Activated naive CD4-positive, alpha-beta T cell treated with Interleukin-2 at 50 U/mL for 16 hours (primary cell): ENCODE measurements around the gene MKS1.

Experiments
- DNase-seq: peaks from one replicate; pipeline ENCODE4 v3.0.0-alpha.2; 2020

Gene MKS1

GRCh38 chr17:58244963-58245362 lies 25.9 kb upstream of the MKS1 start:
- DNase-seq = no peak

- no peak for DNase-seq
These were observed 23.2 kb upstream of the MKS1 start for GRCh38 chr17:58242171-58242784.

- DNase-seq = no peak
These were observed 20.9 kb upstream of the MKS1 start for GRCh38 chr17:58239987-58240386.

- DNase-seq = no peak
These were observed 19.1 kb upstream of the MKS1 start, which contains the start of gene LPO for GRCh38 chr17:58238147-58238634. Gene LPO (plus strand): TSS chr17:58238584. CDS start chr17:58242980, 4,396 bp downstream.

GRCh38 chr17:58236394-58236793 lies 17.3 kb upstream of the MKS1 start:
- no peak for DNase-seq

GRCh38 chr17:58235821-58236220 lies 16.8 kb upstream of the MKS1 start:
- no peak for DNase-seq

- DNase-seq = no peak
These were observed 15.5 kb upstream of the MKS1 start for GRCh38 chr17:58234512-58234911.

GRCh38 chr17:58233543-58233942 lies 14.5 kb upstream of the MKS1 start:
- DNase-seq = no peak

GRCh38 chr17:58232707-58233156 lies 13.7 kb upstream of the MKS1 start:
- no peak for DNase-seq

- DNase-seq = no peak
These were observed 12.6 kb upstream of the MKS1 start for GRCh38 chr17:58231641-58232040.

GRCh38 chr17:58229881-58230280 lies 10.8 kb upstream of the MKS1 start:
- no peak for DNase-seq

GRCh38 chr17:58229384-58229783 lies 10.3 kb upstream of the MKS1 start:
- DNase-seq = no peak

- no peak for DNase-seq
These were observed 9.6 kb upstream of the MKS1 start for GRCh38 chr17:58228679-58229078.

GRCh38 chr17:58227733-58228132 lies 8.7 kb upstream of the MKS1 start:
- no peak for DNase-seq

GRCh38 chr17:58224315-58224714 lies 5.3 kb upstream of the MKS1 start:
- no peak for DNase-seq

- no peak for DNase-seq
These were observed 731 bp upstream of the MKS1 start for GRCh38 chr17:58219789-58220183.

GRCh38 chr17:58217766-58218165 lies 1.3 kb downstream of the MKS1 start:
- no peak for DNase-seq

GRCh38 chr17:58215685-58216084 lies 3.4 kb downstream of the MKS1 start:
- DNase-seq = no peak

- DNase-seq = no peak
These were observed 8.1 kb downstream of the MKS1 start for GRCh38 chr17:58210922-58211321.

- DNase-seq = no peak
These were observed 10.7 kb downstream of the MKS1 start for GRCh38 chr17:58208344-58208743.

GRCh38 chr17:58207451-58207850 lies 11.6 kb downstream of the MKS1 start:
- no peak for DNase-seq

GRCh38 chr17:58205936-58206335 lies 13.1 kb downstream of the MKS1 start:
- no peak for DNase-seq

GRCh38 chr17:58204796-58205195 lies 14.3 kb downstream of the MKS1 start:
- no peak for DNase-seq

GRCh38 chr17:58202859-58203258 lies 16.2 kb downstream of the MKS1 start:
- no peak for DNase-seq

GRCh38 chr17:58200024-58200633 lies 18.9 kb downstream of the MKS1 start:
- peak; percentile 63 for DNase-seq
